Pancreas (tissue), 10 donors: Measurements from ENCODE around the gene NKX6-2. TPM values are rescaled to one million over a fixed set of nuclear protein-coding genes. Genes with fewer than 3 reads are reported as not detected.

Source experiments
- ATAC-seq, 4 donors: fragments of 200-7000 bp; cut with Tn5 transposase; one replicate each; pipeline versions ENCODE4 v1.8.0 to v1.9.1; 2020; ENCODE audit warnings: mild to moderate bottlenecking in 4 of 4, moderate library complexity in 4 of 4
- DNase-seq, 6 donors: peaks; one replicate each; pipeline ENCODE4 v3.0.0-alpha.2; 2020
- FAIRE-seq: peaks from 2 replicates; lab custom pipeline; 2012; peaks lifted over from hg19 to GRCh38; lab: Jason Lieb, UNC
- H3K27ac ChIP-seq, 4 donors: fragments of 200-600 bp; sonication (generic); 1 replicate in 3 of 4; 2 replicates in 1 of 4; pipeline versions ENCODE4 v1.5.0 to v1.8.0; 2020
- H3K27me3 ChIP-seq, 4 donors: fragments of 200-600 bp; one replicate each; pipeline ENCODE4 v1.8.0; 2021
- H3K36me3 ChIP-seq, 3 donors: fragments of 200-600 bp; sonication (generic) in 1 of 3; one replicate each; pipeline versions ENCODE4 v1.5.0 to v1.8.0; 2020 to 2021
- H3K4me1 ChIP-seq, 3 donors: fragments of 200-600 bp; one replicate each; pipeline ENCODE4 v1.8.0; 2021
- H3K4me3 ChIP-seq, 4 donors: fragments of 200-600 bp; sonication (generic) in 2 of 4; one replicate each; pipeline versions ENCODE4 v1.5.0 to v1.8.0; 2020 to 2021
- H3K9me3 ChIP-seq, 4 donors: fragments of 200-600 bp; one replicate each; pipeline ENCODE4 v1.8.0; 2021
- WGBS, 2 donors: extraction: QIAGEN DNeasy Blood & Tissue Kit; methylation state at CpG; one replicate each; pipeline ENCODE4 v1.1.7; 2013; 5-methylcytosine and 5-hydroxymethylcytosine counted together
- intact Hi-C, 3 donors: fragments of 100-400 bp; cut with DNase I; formaldehyde crosslinking; loops; one replicate each; pipeline versions ENCODE4 v1.11.1 to v1.14.2; 2022
- polyA plus RNA-seq, 2 donors: library from polyadenylated mRNA; stranded (reverse); fragments of 200-250 nt; gene quantifications; one replicate each; pipeline ENCODE4 v1.2.3, GENCODE V29; 2013
- total RNA-seq, 6 donors: library from RNA; stranded (reverse); fragmentation: NEBNext Ultra II Directional in 4 of 6; extraction: Animal tissue kit (Norgen Biotek cat#: 25700) in 4 of 6; gene quantifications; one replicate each; pipeline versions ENCODE4 v1.2.1 to v1.2.4, GENCODE V29; 2021 to 2023
- TF ChIP-seq, protein P1 (sequence below), 4 donors: fragments of 200-600 bp; sonication (generic) in 3 of 4; IDR thresholded peaks; one replicate each; pipeline versions ENCODE4 v1.5.0 to v1.8.0; 2021; ENCODE audit warnings: antibody characterized with exemption in 4 of 4
- donor health status: healthy with polysubstance abuse.
- donor health status: DM: no; HTN: no; CAD: no; lungs with moderate emphysema.
- donor health status: DM: no; HTN: no; CAD: no.
- donor health status: control.
- donor health status: control.
- donor health status: Bipolar disorder and iron deficiency.
- donor health status: DM: yes; HTN: yes; CAD: no.
- donor health status: DM: no; HTN: no; CAD: no.
- donor health status: DM: no; HTN: no; CAD: no.
- donor health status: DM: yes; HTN: yes; CAD: no.

Gene NKX6-2
- total and polyA plus RNA-seq, 8 donors = 0.09 to 2.3 (median 0.16) TPM; not detected in 3

DNA sequence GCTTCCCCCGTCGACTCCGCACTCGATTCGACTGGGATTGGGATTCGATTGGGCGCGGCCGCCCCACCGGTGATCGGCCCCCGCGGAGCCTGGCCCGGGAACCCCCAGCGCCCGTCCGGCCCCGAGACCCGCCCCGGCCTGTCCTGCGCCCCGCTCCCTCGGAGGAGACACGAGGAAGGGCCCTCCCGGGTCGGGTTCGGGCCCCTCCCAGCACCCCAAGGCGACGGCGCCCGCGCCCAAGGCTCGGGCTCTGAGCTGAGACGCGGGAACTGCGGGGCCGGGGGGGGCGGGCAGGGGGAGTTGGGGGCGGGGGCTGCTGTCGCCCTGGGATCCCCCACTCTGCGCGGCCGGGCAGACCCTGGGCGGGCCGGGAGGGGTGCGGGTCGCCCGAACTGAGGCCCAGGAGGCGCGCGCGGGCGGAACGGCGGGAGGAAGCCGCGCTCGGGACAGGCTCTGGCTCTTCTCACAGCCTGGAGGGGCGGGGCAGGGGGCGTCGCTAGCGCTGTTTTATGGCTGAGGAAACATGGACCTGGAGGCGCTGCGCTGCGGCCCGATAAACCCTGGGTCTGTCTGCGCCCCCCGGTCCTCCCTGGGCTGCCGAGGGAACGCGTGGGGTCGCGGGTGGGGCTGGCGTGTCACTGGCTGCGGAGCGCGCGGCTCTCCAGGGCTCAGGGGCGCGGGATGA is 1.7 kb upstream of the NKX6-2 start:
- Histone ChIP-seq H3K4me1 (peaks cover 0 to 3% (median 0%) of the 10 kb centered on the region in 3 donors), H3K4me3 (peak overlapping the region in 1 of 4 donors; percentile 30), H3K9me3 (no peaks in the 10 kb centered on the region), H3K27ac (no peak overlapping the region), H3K27me3 (peaks cover 0 to 36% (median 15%) of the 10 kb centered on the region in 4 donors), H3K36me3 (no peaks in the 10 kb centered on the region)
- peak in 1 of 4 donors; percentile 18 for ATAC-seq
- FAIRE-seq = no peak
- DNase-seq = no peak
- 2 to 3% methylated on average over 56 to 79 of the region's 80 CpGs for WGBS, 2 donors
- intact Hi-C loops = loop anchor here in 1 of 3 donors (10.0 kb wide), 1 partner anchor 133 kb away; no protein-coding TSS in a partner anchor
- TF ChIP-seq, protein P1, sequence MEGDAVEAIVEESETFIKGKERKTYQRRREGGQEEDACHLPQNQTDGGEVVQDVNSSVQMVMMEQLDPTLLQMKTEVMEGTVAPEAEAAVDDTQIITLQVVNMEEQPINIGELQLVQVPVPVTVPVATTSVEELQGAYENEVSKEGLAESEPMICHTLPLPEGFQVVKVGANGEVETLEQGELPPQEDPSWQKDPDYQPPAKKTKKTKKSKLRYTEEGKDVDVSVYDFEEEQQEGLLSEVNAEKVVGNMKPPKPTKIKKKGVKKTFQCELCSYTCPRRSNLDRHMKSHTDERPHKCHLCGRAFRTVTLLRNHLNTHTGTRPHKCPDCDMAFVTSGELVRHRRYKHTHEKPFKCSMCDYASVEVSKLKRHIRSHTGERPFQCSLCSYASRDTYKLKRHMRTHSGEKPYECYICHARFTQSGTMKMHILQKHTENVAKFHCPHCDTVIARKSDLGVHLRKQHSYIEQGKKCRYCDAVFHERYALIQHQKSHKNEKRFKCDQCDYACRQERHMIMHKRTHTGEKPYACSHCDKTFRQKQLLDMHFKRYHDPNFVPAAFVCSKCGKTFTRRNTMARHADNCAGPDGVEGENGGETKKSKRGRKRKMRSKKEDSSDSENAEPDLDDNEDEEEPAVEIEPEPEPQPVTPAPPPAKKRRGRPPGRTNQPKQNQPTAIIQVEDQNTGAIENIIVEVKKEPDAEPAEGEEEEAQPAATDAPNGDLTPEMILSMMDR (IDR thresholded peaks at IDR 0.05) = no peak

DNA sequence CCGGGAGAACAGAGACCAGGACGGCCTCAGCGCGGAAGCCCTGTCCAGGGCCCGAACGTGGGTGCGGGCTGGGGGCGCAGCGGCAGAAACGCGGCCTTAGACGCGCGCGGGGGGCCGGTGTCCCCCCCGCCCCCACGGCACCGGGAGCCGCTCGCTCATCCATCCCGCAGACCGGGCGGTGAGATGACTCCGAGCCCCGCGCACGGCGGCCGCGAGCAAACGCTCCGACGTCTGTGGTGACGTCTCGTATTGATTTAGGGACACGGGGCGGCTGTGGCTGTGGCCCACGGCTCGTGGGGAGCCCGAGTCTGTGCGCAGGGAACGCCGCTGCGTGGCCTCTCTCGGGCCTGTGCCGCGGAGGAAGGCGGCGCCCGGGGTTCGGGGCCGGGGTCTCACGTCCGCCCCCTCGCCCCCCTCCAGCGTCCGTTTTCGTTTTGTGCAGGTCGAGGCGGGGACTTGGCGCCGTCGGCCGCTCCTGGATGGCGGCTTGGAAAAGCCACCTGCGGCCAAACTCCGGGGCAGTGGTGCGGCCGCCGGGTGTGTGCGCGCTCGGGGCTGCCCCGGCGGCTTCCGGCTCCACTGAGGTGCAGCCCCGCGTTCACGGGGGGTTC is 1.0 kb upstream of the NKX6-2 start:
- peaks cover 0 to 4% (median 0%) of the 10 kb centered on the region in 3 donors for H3K36me3 ChIP-seq
- ATAC-seq = peak in 1 of 4 donors; percentile 8
- TF ChIP-seq, protein P1 (IDR thresholded peaks at IDR 0.05) = no peak
- FAIRE-seq = no peak
- peak overlapping the region in 1 of 4 donors; percentile 30 for H3K4me3 ChIP-seq
- H3K9me3 ChIP-seq = no peaks in the 10 kb centered on the region
- H3K4me1 ChIP-seq = peaks cover 0 to 3% (median 0%) of the 10 kb centered on the region in 3 donors
- no peak overlapping the region for H3K27ac ChIP-seq
- intact Hi-C loops = loop anchor here in 1 of 3 donors (10.0 kb wide), 1 partner anchor 132 kb away; no protein-coding TSS in a partner anchor
- WGBS, 2 donors = 2 to 3% methylated on average over 62 to 80 of the region's 80 CpGs
- H3K27me3 ChIP-seq = peaks cover 0 to 36% (median 15%) of the 10 kb centered on the region in 4 donors
- DNase-seq = no peak

DNA sequence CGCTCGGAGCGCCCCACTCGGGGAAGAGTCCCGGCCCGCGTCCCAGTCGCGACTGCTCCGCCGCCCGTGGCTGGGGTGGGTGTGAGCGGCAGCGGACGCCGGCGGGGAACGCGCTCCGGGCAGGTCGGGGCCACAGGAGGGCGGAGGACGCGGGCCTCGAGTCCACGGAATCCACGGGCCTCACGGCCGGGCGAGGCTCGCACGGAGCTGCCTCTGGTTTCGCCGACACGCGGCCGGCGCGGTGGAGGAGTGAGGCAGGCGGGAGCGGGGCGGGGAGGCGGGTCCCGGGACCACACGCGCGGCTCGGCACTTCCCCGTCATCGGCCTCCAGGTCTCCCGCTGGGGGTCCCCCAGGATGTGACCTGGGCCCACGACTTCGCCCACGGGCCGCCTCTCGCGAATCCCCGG is 533 bp upstream of the NKX6-2 start:
- FAIRE-seq = no peak

DNA sequence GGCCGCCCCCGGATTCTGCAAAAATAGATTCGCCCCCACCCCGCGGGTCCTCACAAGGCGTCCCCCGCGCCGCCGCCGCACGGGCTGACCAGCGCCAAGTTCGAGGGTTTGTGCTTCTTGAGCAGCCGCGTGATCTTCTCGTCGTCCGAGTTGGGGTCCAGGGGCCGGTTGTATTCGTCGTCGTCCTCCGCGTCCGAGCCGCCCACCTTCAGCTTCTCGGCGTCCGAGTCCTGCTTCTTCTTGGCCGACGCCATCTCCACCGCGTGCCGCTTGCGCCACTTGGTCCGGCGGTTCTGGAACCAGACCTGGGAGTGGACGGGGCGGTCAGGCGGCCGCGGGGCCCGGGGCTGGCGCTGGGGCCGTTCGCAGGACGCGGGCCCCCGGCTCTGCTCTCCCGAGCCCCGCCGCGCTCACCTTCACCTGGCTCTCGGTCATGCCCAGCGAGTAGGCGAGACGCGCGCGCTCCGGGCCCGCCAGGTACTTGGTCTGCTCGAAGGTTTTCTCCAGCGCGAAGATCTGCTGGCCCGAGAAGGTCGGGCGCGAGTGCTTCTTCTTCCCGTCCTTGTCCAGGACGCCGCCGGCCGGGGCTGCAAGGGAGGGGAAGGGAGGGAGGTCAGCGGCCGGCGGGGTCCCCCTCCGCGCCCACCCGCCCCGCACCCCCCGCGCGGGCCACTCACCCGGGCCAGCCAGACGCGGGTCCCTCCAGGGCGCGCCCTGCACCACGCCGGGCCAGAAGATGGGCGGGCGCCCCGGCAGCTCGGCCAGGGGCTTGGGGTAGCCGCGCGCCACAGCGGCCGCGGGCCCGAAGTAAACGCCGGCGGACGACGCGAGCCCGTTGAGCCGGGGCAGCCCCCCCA is 853 bp downstream of the NKX6-2 start:
- no peak overlapping the region for H3K27ac ChIP-seq
- no peaks in the 10 kb centered on the region for H3K9me3 ChIP-seq
- TF ChIP-seq, protein P1 (IDR thresholded peaks at IDR 0.05) = no peak
- DNase-seq (peak in 1 of 6 donors; percentile 80), FAIRE-seq (no peak), ATAC-seq (no peak)
- 7 to 8% methylated on average over 85 to 111 of the region's 111 CpGs for WGBS, 2 donors
- H3K27me3 ChIP-seq = peaks cover 0 to 36% (median 15%) of the 10 kb centered on the region in 4 donors
- H3K4me1 ChIP-seq = peaks cover 0 to 3% (median 0%) of the 10 kb centered on the region in 3 donors
- peaks cover 0 to 14% (median 0%) of the 10 kb centered on the region in 3 donors for H3K36me3 ChIP-seq
- peak overlapping the region in 1 of 4 donors; percentile 9 for H3K4me3 ChIP-seq
- intact Hi-C loops = loop anchor here in 1 of 3 donors (10.0 kb wide), 1 partner anchor 130 kb away; no protein-coding TSS in a partner anchor

More for the DNA sequence above, 533 bp upstream of the NKX6-2 start:
- ATAC-seq (peak in 1 of 4 donors; percentile 2), DNase-seq (peak in 1 of 6 donors; percentile 73)
- Histone ChIP-seq H3K36me3 (peaks cover 0 to 9% (median 0%) of the 10 kb centered on the region in 3 donors), H3K27me3 (peaks cover 0 to 36% (median 15%) of the 10 kb centered on the region in 4 donors), H3K9me3 (no peaks in the 10 kb centered on the region), H3K4me1 (peaks cover 0 to 3% (median 0%) of the 10 kb centered on the region in 3 donors), H3K27ac (no peak overlapping the region), H3K4me3 (peak overlapping the region in 1 of 4 donors; percentile 30)
- 3 to 6% methylated on average over 53 to 58 of the region's 58 CpGs for WGBS, 2 donors
- intact Hi-C loops = loop anchor here in 1 of 3 donors (10.0 kb wide), 1 partner anchor 132 kb away; no protein-coding TSS in a partner anchor
- TF ChIP-seq, protein P1 (IDR thresholded peaks at IDR 0.05) = no peak
